CD4-positive, alpha-beta T cell treated with Interleukin-4 for 4 hours (primary cell): Measurements from ENCODE around the gene SATB2.

Source experiments
- DNase-seq: peaks from one replicate; pipeline ENCODE4 v3.0.0-alpha.2; 2020

Gene SATB2

DNA sequence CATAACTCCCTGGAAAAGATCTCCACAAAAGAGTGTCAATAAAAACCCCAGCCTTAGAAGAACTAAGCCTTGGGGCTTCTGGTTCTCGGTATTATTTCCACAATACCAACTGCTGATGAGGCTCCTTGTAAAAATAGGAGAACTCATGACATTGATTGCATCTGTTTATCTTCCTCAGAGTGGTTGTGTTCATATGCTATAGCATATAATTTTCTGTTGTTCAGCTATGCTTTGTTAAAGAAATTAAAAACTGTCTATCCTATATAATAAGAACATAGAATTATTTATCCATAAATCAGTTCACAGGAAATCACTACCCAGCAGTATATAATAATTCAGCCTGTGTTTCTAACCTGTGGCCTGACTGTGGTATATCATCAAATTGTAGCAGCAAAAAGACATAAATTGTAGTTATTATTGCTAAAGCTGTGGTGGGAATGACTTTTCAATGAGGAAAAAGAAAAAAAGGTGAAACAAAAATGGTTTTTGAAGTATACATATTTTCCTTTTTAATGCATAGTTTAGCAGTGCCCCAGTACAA lies 68.9 kb downstream of the SATB2 start:
- DNase-seq: no peak

DNA sequence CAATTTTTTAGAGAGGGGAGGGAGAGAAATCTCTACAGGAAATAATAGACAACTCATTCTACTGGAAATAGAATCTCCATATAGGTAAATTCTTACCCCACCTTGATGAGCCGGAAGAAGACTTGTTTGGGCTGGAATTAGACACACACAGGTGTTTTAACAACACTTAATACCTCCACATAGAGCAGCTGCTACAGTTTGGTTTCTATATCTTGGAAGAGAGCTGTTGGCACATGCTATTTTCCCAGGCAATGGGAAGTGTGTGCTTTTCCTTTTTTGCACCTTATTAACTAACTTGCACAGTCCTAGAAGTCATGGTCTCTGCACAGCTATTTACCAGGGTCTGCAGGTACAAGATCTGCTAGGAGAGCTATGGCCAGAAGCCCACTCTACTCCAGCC lies 73.7 kb downstream of the SATB2 start:
- DNase-seq: no peak

GRCh38 chr2:199383021-199383420 lies 74.7 kb downstream of the SATB2 start:
- DNase-seq: no peak

DNA sequence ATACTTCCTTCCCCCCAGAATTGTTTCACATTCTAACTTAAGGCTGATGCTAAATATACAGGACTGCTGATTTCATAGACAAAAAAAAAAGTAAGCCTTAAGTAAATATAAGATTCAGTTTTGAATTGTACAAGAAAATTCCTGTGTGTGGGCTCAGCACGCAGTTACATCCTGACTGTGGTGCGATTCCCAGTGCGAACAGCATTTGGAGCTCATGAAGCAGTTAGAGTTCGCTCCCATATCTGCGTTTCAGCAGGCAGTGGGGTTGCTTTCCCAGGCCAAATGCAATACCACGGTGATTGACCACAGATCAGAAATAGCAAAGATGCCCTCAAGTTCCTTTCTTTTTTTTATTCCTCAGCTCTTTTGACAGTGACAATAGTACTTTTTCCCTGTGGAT lies 75.6 kb downstream of the SATB2 start:
- DNase-seq: no peak

GRCh38 chr2:199381531-199381930 lies 76.2 kb downstream of the SATB2 start:
- DNase-seq: no peak

- no peak for DNase-seq
Observed at GRCh38 chr2:199378948-199379650, 78.6 kb downstream of the SATB2 start.

GRCh38 chr2:199370150-199370780 lies 87.5 kb downstream of the SATB2 start:
- no peak for DNase-seq

GRCh38 chr2:199366406-199366805 lies 91.3 kb downstream of the SATB2 start:
- no peak for DNase-seq

GRCh38 chr2:199364153-199364552 lies 93.6 kb downstream of the SATB2 start:
- DNase-seq: no peak

- no peak for DNase-seq
Observed at GRCh38 chr2:199356412-199356811, 101.3 kb downstream of the SATB2 start.

DNA sequence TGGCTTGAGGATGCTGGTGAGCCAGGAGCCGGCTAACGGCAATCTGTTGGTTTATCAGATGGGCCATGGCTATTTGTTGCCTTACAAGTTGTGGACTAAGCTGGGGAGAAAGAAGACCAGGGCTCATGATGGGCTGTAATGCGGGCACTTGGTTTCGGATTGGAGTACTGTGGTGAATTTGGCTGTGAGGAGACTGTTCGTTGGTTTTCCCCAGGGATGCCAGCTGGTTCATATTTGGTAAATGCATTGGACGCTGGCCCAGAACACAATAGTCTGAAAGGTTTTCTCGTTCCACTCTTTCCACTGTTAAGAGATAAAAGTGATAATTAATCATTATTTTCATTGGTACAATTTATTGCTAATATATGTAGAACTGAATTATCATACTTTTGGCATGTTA lies 108.9 kb downstream of the SATB2 start:
- no peak for DNase-seq

GRCh38 chr2:199344012-199344411 lies 113.7 kb downstream of the SATB2 start:
- DNase-seq: no peak

DNA sequence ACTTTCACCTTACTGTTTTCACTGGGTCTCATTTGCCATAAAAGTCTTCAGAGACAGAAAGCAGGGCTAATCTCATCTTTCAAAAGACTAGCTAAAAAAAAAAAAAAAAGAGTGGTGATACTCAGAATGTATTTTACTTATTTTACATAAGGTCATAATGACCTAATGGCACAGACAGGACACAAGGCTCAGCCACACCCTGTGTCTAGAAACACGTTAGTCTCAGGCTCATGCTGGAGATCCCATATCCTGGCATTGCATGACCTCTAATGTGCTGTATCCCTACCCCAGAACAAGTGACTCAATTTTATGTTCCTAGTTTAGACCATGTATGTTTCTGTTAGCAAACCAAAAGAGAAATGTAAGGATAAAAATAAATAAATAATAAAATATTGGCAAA lies 115.4 kb downstream of the SATB2 start:
- DNase-seq: no peak

- DNase-seq: no peak
Observed at GRCh38 chr2:199341123-199341522, 116.6 kb downstream of the SATB2 start.

- no peak for DNase-seq
Observed at GRCh38 chr2:199339891-199340605, 117.7 kb downstream of the SATB2 start.

DNA sequence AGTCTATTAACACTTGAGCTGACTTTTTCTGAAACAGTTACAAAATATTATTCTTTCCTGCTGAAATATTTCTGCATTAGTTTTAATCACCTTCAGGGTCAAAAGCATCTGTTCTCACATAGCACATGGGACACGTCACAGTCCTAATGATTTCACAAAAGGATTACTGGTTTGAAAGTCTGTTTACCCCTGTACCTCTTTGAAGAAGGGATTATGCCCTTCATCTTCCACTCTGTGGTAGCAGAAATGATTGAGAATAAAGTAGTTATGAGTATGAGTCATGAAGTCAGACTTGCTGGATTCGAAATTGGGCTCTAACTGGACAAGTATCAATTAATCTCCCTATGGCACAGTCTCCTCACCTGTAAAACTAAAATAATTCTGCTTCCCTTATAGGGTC lies 121.2 kb downstream of the SATB2 start:
- DNase-seq: no peak

DNA sequence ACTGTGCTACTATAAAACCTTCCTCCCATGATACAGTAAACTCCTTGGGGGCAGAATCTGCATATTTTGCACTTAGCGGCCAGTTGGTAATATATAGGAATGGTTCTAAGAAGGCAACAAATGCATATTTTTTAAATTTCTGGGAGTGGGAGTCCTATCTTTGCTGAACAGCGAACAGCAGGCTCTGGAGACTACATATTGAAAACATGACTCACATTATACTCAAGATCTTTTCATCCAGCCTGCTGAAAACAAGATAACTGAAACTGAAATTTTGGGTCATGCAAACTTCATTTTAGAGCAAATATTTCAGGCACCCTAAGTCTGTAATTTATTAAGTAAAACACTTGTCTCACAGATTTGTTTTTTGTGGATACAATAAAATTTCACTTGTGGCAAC lies 122.2 kb downstream of the SATB2 start:
- DNase-seq: no peak

GRCh38 chr2:199329466-199329865 lies 128.3 kb downstream of the SATB2 start:
- DNase-seq: no peak

- DNase-seq: no peak
Observed at GRCh38 chr2:199329031-199329430, 128.7 kb downstream of the SATB2 start.

GRCh38 chr2:199325881-199326280 lies 131.9 kb downstream of the SATB2 start:
- DNase-seq: no peak

GRCh38 chr2:199322151-199322550 lies 135.6 kb downstream of the SATB2 start:
- DNase-seq: no peak

GRCh38 chr2:199317646-199318045 lies 140.1 kb downstream of the SATB2 start:
- DNase-seq: no peak

DNA sequence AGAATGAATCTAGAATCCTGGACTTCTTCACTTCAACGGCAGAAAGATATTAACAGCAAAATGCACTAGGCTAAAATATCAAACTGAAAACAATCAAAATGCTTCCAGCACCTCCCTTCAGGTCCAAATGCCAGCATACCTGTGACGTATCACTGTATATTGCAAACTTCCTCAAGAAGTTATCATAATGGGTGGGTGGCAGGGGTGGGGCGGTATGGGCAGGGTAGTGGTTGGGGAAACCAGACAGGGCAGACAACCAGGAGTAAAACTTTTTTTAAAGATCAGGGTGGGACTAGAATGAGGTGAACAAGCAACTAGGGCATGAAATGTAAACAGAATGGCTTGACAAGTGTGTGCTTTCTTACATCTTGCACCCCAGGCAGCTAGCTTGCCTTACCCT lies 140.9 kb downstream of the SATB2 start:
- DNase-seq: no peak
